Measurements from ENCODE around the gene DENND4B.

Gene DENND4B

DNA sequence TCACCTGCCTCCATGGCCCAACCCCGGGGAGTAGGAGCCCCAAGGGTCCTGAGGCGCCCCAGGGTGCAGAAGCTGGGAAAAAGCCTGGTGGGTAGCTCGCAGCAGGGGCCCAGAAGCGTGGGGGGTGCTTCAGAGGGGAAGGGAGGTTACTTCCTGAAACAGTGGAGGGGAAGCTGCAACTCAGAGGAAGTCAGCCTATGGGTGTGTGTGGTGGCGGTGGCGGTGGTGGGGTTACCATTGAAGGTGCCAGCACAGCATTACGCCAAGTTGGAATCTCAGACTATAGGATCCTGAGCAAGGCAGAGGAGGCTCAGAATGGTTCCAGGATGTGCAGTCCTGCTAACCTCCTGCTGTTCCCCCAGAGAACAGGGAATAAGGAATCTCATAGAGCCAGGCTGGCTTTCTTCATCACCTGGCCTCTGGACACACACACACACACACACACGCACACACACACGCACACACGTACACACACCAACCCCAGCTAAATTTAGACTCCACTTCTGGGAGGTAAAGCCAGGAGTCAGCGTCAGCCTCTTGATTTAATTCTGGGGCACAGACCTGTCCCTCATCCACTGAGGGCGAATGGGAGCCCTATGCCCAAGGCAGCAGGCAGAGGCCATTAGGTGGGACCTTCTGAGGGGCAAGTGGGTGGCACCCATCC is 1.3 kb downstream of the DENND4B start:
- DNase-seq (ENCODE audit: low spot score) = no peak
- TF ChIP-seq, protein P1, sequence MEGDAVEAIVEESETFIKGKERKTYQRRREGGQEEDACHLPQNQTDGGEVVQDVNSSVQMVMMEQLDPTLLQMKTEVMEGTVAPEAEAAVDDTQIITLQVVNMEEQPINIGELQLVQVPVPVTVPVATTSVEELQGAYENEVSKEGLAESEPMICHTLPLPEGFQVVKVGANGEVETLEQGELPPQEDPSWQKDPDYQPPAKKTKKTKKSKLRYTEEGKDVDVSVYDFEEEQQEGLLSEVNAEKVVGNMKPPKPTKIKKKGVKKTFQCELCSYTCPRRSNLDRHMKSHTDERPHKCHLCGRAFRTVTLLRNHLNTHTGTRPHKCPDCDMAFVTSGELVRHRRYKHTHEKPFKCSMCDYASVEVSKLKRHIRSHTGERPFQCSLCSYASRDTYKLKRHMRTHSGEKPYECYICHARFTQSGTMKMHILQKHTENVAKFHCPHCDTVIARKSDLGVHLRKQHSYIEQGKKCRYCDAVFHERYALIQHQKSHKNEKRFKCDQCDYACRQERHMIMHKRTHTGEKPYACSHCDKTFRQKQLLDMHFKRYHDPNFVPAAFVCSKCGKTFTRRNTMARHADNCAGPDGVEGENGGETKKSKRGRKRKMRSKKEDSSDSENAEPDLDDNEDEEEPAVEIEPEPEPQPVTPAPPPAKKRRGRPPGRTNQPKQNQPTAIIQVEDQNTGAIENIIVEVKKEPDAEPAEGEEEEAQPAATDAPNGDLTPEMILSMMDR (IDR thresholded peaks at IDR 0.05) = no peak
- H3K4me3 ChIP-seq = peak overlapping the region; percentile 89
- peak overlapping the region; percentile 97 to 98 for H3K27ac ChIP-seq

DNA sequence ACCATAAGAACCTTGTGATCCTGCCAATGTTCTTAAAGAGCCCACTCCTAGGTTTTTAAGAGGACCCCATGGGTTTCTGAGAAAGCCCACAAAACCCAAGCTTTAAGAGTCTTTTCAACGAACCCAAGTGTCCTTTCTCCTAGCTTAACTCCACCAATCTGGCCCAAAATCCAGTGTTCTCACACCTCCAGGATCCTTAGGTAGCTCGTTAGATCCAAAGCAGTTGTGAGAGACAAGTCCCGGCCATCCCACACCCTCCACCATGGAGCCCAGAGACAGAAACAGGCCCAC is 1.7 kb downstream of the DENND4B start:
- TF ChIP-seq, protein P1 (IDR thresholded peaks at IDR 0.05) = no peak
- Histone ChIP-seq H3K4me3 (peak overlapping the region; percentile 89), H3K27ac (peak overlapping the region; percentile 97 to 98)
- DNase-seq (ENCODE audit: low spot score) = no peak

DNA sequence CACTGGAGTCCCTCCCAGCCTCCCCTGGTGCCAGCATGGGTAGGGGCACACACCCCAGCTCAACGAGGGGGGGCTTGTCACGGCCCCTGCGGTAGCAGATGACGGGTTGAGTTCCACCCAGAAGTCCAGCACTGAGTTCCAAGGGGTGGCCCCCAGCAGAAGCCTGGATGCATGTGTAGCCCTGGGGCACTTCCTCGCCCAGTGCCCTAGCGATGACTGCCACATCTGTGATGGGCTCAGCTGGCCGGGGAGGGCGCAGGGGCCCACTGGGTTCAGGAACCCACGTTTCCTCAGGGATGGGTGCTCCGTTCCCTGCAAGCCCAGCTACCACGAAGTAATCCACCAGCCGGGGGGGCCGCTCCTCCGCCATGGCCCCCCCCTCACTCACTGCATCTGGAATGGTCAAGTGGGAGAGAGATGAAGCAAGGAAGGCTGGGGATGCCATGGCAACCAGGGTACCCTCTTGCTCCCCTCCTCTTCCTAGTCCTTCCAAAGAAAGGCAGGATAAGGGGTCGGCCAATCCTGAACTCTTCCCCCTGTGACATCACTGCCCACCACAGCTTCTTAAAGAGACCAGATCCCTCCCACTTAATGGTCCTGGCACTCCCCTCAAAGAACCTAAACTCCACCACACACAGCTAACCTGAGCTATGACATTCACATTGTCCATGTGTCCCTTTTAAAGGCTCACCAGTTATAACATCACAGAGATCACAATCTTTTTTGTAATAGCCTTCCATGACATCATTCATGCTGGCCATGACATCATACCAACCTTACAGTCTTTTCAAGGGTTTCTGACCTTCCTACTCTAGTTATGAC is 2.3 kb downstream of the DENND4B start:
- H3K4me3 ChIP-seq = peak overlapping the region; percentile 89
- TF ChIP-seq, protein P1 (IDR thresholded peaks at IDR 0.05) = no peak
- no peak for DNase-seq (ENCODE audit: low spot score)
- H3K27ac ChIP-seq = peak overlapping the region; percentile 97 to 98

DNA sequence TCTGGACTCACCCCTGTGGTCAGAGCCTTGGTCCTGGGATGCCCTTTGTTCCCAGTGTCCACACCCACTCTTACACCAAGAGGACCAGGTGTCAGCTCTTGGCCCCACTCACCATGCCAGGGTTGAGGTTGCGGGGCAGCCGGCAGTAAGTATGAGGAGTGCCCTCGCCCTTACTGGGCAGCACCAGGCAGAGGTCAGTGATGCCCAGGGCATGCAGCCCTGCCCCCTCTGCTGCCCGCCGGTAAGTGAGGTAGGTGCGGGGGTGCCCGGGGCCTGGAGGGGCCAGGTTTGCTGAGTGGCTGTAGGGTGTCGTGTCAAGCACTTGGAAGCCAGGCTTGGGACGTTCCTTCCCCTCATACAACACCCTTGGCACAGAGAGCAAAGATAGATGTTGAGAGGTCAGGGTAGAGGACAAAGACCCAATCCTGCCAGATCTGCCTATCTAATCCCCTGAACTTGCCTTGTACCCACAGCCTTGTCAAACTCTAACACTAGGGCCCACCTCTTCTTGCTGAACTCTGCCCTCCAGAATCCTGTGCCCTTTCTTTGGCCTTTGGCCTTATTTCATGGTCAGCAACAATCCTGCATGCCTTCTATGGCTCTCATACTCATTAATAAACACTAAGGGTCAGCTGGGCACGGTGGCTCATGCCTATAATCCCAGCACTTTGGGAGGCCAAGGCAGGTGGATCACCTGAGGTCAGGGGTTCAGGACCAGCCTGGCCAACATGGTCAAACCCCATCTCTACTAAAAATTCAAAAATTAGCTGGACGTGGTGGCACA is 3.6 kb downstream of the DENND4B start:
- TF ChIP-seq, protein P1 (IDR thresholded peaks at IDR 0.05) = no peak
- Histone ChIP-seq H3K27ac (no peak overlapping the region), H3K4me3 (no peak overlapping the region)
- DNase-seq (ENCODE audit: low spot score) = no peak

DNA sequence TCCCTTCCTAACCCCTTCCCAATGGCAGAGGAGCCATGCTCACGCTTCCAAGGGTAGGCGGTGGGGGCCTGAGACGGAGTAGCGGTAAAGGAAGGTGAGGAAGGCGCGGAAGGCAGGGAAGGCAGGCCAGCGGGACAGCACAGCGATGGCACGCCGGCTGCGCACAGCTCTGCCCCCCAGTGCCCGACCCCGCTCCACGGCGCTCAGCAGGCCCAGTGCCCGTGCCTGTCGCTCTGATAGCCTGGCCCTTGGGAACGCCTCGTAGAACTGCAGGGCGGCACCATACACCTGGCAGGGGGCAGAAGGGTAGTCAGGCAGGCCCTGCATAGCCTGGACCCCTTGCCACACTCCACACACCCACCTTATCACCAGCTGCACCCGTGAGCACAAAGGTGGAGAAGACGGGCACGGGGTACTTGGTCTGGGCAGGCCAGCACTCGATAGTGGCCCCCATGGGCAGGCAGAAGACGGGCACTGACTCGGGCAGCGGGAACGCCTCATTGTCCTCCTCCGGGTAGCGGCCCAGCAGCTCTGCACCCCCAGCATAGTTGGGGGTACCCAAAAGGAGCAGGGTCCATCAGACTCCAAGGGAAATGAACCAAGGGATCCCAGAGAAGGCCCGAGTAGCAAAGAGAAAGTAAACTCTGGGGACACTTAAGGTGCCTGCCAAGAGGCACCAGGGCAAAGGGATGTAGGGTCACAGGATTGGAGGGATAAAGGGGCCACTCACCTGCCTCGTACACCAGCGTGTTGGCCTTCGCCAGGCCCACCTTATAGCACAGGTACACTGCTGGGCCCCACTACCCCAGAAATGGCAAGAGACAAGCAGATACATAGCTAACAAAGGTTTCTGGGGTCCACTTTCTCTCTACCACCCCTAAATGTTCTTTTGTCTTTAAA is 4.4 kb downstream of the DENND4B start:
- H3K4me3 ChIP-seq = no peak overlapping the region
- H3K27ac ChIP-seq = no peak overlapping the region
- no peak for DNase-seq (ENCODE audit: low spot score)

DNA sequence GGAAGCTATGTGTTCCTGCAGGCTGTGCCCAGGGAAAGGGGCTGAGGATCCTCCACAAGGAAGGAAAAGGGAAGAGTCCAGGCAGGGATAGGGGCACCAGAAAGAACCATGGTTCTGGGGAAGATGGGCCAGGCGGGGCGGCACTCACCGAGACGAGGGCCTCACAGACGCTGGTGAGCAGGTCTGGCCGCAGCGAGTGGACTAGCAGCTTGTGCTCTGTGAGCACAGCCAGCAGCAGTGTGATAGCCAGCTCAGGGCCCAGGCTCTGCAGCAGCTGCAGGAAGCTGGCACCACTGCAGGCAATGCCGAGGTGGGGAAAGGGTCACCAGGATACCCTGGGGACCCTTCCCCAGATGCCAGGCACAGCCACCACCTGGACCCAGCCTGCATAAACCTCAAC is 5.8 kb downstream of the DENND4B start:
- TF ChIP-seq, protein P1 (IDR thresholded peaks at IDR 0.05) = no peak
- no peak for DNase-seq (ENCODE audit: low spot score)
- Histone ChIP-seq H3K27ac (no peak overlapping the region), H3K4me3 (no peak overlapping the region)

More for the DNA sequence above, 4.4 kb downstream of the DENND4B start:
- TF ChIP-seq, protein P1 (IDR thresholded peaks at IDR 0.05) = no peak
